DND-41 (cell line): ENCODE data around the gene PTGER3.

Experiments
- CTCF ChIP-seq: IDR thresholded peaks from 2 replicates; pipeline ENCODE4 v1.5.1; 2012; ENCODE audit warnings: borderline replicate concordance, low read length, moderate library complexity, mild to moderate bottlenecking; ENCODE audit not compliant: poor library complexity, severe bottlenecking; ENCODE audit errors: extremely low read depth
- EZH2 ChIP-seq: IDR thresholded peaks from 3 replicates; pipeline ENCODE4 v1.6.1; 2012; ENCODE audit warnings: borderline replicate concordance, low read depth, mild to moderate bottlenecking, moderate library complexity, low read length, inconsistent platforms; ENCODE audit not compliant: severe bottlenecking

GRCh38 chr1:70980361-70980760 lies 67.3 kb downstream of the PTGER3 start:
- TF ChIP-seq CTCF (no peak), EZH2 (no peak)
